K562 (cell line): ENCODE results near the gene SUMF1. TPM values are rescaled to one million over a fixed set of nuclear protein-coding genes. Genes with fewer than 3 reads are reported as not detected.

Experiments used
- GATAD2B ChIP-seq: fragments of 450-650 bp; IDR thresholded peaks from 2 replicates; pipeline ENCODE4 v1.6.1; 2017; ENCODE audit warnings: mild to moderate bottlenecking, borderline replicate concordance
- MEF2A ChIP-seq: IDR thresholded peaks from 2 replicates; pipeline ENCODE4 v1.6.1; 2011; ENCODE audit warnings: low read depth, mild to moderate bottlenecking, low read length, moderate library complexity; ENCODE audit not compliant: control insufficient read depth
- NFATC3 ChIP-seq: fragments of 450-650 bp; IDR thresholded peaks from 2 replicates; pipeline ENCODE4 v1.6.1; 2017; ENCODE audit warnings: mild to moderate bottlenecking
- RBM22 ChIP-seq: fragments of 200-400 bp; formaldehyde crosslinking; IDR thresholded peaks from 2 replicates; pipeline ENCODE4 v1.6.1; 2018; ENCODE audit warnings: low read length, low read depth; ENCODE audit not compliant: poor library complexity, severe bottlenecking
- ZNF639 ChIP-seq, 2 experiments: fragments of 200-800 bp in 1 of 2; sonication (Bioruptor generic) in 1 of 2; sonication (generic) in 1 of 2; formaldehyde crosslinking in 1 of 2; IDR thresholded peaks in 1 of 2; conservative IDR thresholded peaks in 1 of 2; 2 replicates each; pipeline versions ENCODE4 v1.5.0 to v1.6.1; 2016 to 2020; ENCODE audit warnings: missing compliant biosample characterization in 1 of 2, missing genetic modification characterization in 1 of 2, missing genetic modification reagents in 1 of 2
- ZNF766 ChIP-seq: fragments of 200-800 bp; sonication (Bioruptor generic); conservative IDR thresholded peaks from 2 replicates; pipeline ENCODE4 v1.6.1; 2016; ENCODE audit warnings: missing genetic modification characterization, missing compliant biosample characterization
- polyA plus RNA-seq, 8 experiments: library from polyadenylated mRNA; depleted of rRNA in 4 of 8; stranded (reverse) in 5 of 8; unstranded in 3 of 8; fragments of >200 nt; fragmentation: Nextera tagmentation in 2 of 8; fragmentation: Illumina TruSeq in 1 of 8; extraction: Ambion mirVana in 2 of 8; extraction: Trizol in 1 of 8; gene quantifications; 2 replicates each; pipeline versions ENCODE4 v1.2.1 to v1.2.3, GENCODE V29; 2011 to 2014; ENCODE audit warnings: inconsistent platforms in 1 of 8, missing spikeins in 1 of 8
- total RNA-seq, 7 experiments: library from RNA; depleted of rRNA in 6 of 7; stranded (reverse); fragments of >200 nt in 6 of 7; fragmentation: Illumina TruSeq in 2 of 7; extraction: Trizol in 2 of 7; gene quantifications; 2 replicates each; pipeline versions ENCODE4 v1.2.1 to v1.2.3, GENCODE V29; 2011 to 2021; ENCODE audit warnings: low replicate concordance in 1 of 7
- TF ChIP-seq, protein P1 (sequence below): IDR thresholded peaks from 3 replicates; pipeline ENCODE4 v1.6.1; 2011; ENCODE audit warnings: borderline replicate concordance, mild to moderate bottlenecking, moderate library complexity; ENCODE audit not compliant: insufficient read length; ENCODE audit errors: extremely low read depth
- TF ChIP-seq, protein P2 (sequence below): fragments of 250-450 bp; sonication (Bioruptor Pico); IDR thresholded peaks from 2 replicates; pipeline ENCODE4 v1.5.0; 2020; ENCODE audit warnings: mild to moderate bottlenecking, borderline replicate concordance

The SUMF1 gene
- total and polyA plus RNA-seq, 9 of the 15 experiments (the other 6 are each of a cell fraction or from before 2014, with no cell fraction given): 1.3 to 7.4 (median 4.2) TPM

GRCh38 chr3:4356220-4356540 is 110.9 kb downstream of the SUMF1 start (continued):
- TF ChIP-seq ZNF639 (CRISPR knock-in tag; conservative IDR thresholded peaks at IDR 0.05 in 1 of 2, IDR thresholded peaks at IDR 0.05 in 1 of 2) (no peak), MEF2A (no peak), NFATC3 (no peak), GATAD2B (no peak), RBM22 (no peak), ZNF766 (no peak)
- TF ChIP-seq, protein P1, sequence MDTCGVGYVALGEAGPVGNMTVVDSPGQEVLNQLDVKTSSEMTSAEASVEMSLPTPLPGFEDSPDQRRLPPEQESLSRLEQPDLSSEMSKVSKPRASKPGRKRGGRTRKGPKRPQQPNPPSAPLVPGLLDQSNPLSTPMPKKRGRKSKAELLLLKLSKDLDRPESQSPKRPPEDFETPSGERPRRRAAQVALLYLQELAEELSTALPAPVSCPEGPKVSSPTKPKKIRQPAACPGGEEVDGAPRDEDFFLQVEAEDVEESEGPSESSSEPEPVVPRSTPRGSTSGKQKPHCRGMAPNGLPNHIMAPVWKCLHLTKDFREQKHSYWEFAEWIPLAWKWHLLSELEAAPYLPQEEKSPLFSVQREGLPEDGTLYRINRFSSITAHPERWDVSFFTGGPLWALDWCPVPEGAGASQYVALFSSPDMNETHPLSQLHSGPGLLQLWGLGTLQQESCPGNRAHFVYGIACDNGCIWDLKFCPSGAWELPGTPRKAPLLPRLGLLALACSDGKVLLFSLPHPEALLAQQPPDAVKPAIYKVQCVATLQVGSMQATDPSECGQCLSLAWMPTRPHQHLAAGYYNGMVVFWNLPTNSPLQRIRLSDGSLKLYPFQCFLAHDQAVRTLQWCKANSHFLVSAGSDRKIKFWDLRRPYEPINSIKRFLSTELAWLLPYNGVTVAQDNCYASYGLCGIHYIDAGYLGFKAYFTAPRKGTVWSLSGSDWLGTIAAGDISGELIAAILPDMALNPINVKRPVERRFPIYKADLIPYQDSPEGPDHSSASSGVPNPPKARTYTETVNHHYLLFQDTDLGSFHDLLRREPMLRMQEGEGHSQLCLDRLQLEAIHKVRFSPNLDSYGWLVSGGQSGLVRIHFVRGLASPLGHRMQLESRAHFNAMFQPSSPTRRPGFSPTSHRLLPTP: no peak
- TF ChIP-seq, protein P2, sequence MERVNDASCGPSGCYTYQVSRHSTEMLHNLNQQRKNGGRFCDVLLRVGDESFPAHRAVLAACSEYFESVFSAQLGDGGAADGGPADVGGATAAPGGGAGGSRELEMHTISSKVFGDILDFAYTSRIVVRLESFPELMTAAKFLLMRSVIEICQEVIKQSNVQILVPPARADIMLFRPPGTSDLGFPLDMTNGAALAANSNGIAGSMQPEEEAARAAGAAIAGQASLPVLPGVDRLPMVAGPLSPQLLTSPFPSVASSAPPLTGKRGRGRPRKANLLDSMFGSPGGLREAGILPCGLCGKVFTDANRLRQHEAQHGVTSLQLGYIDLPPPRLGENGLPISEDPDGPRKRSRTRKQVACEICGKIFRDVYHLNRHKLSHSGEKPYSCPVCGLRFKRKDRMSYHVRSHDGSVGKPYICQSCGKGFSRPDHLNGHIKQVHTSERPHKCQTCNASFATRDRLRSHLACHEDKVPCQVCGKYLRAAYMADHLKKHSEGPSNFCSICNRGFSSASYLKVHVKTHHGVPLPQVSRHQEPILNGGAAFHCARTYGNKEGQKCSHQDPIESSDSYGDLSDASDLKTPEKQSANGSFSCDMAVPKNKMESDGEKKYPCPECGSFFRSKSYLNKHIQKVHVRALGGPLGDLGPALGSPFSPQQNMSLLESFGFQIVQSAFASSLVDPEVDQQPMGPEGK (CRISPR knock-in tag): no peak
